ENCODE measurements around the gene KLHDC1. TPM values are rescaled to one million over a fixed set of nuclear protein-coding genes. Genes with fewer than 3 reads are reported as not detected.
"Not testable (repeated sequence)": the region's sequence is repeated elsewhere in the genome, so short reads cannot be mapped to it uniquely, and the experiment has no call there.

KLHDC1 gene
- total and polyA plus RNA-seq, 7 experiments from 2014 or later = 2.6 to 18.0 (median 9.6) TPM

GRCh38 chr14:49735669-49736068 lies 42.7 kb downstream of the KLHDC1 start:
- DNase-seq; H3K9me3 ChIP-seq (ENCODE audit: control insufficient read depth in 2 of 3, low read length in 3 of 3); H3K27me3 ChIP-seq (ENCODE audit: control insufficient read depth in 2 of 2, insufficient read depth in 2 of 2, low read length in 2 of 2); H3K27ac ChIP-seq (ENCODE audit: low read depth, low read length); CTCF ChIA-PET; H3K27ac Mint-ChIP-seq; intact Hi-C loops (cut with micrococcal nuclease); H3K4me1 ChIP-seq (ENCODE audit: control insufficient read depth in 2 of 2, insufficient read depth in 2 of 2, low read length in 2 of 2); H3K9me3 Mint-ChIP-seq; H3K4me3 ChIP-seq (ENCODE audit: low read length); H3K4me1 Mint-ChIP-seq; H3K4me3 Mint-ChIP-seq; H3K27me3 Mint-ChIP-seq; ATAC-seq: not testable (repeated sequence)
- POLR2A ChIA-PET = interaction anchor here (0.6 to 1.8 kb wide), 3 partner anchors 8 to 77 kb away, joined by 4 to 8 read pairs (median 5); partner anchors contain the start of gene KLHDC2
- peaks cover 0 to 38% (median 17%) of the 10 kb centered on the region in 5 donors for H3K36me3 Mint-ChIP-seq
- H3K36me3 ChIP-seq (ENCODE audit: control insufficient read depth in 2 of 3, insufficient read depth in 3 of 3, low read length in 3 of 3) = peaks cover 0 to 16% (median 0%) of the 10 kb centered on the region in 3 experiments

DNA sequence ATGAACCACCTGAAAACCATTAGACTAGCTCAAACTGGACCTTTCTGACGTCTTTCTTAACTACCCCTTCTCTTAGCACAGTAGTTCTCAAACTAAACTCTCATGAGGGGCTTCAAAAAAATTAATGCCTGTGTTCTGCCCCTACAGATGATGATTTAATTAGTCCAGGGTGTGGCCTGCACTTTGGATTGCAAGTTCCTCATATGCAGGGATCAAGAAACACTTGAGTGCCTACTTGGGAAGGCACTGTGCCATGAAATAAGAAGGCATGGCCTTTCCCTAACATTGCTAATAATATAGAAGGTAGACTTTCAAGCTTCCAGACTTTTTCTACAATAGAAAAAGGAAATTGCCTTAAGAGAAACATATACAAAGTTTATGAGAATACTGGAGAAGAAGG lies 52.3 kb downstream of the KLHDC1 start:
- no peak overlapping the region for H3K27ac ChIP-seq (ENCODE audit: low read depth, low read length)
- CTCF ChIA-PET = no interaction called here
- intact Hi-C loops (cut with micrococcal nuclease) = no loop called here
- peaks cover 0 to 31% (median 0%) of the 10 kb centered on the region in 3 experiments for H3K36me3 ChIP-seq (ENCODE audit: control insufficient read depth in 2 of 3, insufficient read depth in 3 of 3, low read length in 3 of 3)
- H3K4me1 Mint-ChIP-seq = peaks cover 0 to 1% (median 0%) of the 10 kb centered on the region in 7 donors
- H3K27me3 Mint-ChIP-seq = no peaks in the 10 kb centered on the region
- no peaks in the 10 kb centered on the region for H3K27me3 ChIP-seq (ENCODE audit: control insufficient read depth in 2 of 2, insufficient read depth in 2 of 2, low read length in 2 of 2)
- DNase-seq (no peak), ATAC-seq (no peak)
- no peaks in the 10 kb centered on the region for H3K9me3 Mint-ChIP-seq
- POLR2A ChIA-PET = no interaction called here
- no peaks in the 10 kb centered on the region for H3K9me3 ChIP-seq (ENCODE audit: control insufficient read depth in 2 of 3, low read length in 3 of 3)
- no peak overlapping the region for H3K4me3 Mint-ChIP-seq
- H3K4me3 ChIP-seq (ENCODE audit: low read length) = no peak overlapping the region
- H3K36me3 Mint-ChIP-seq = peaks cover 0 to 47% (median 23%) of the 10 kb centered on the region in 5 donors
- no peak overlapping the region for H3K27ac Mint-ChIP-seq
- H3K4me1 ChIP-seq (ENCODE audit: control insufficient read depth in 2 of 2, insufficient read depth in 2 of 2, low read length in 2 of 2) = no peaks in the 10 kb centered on the region

DNA sequence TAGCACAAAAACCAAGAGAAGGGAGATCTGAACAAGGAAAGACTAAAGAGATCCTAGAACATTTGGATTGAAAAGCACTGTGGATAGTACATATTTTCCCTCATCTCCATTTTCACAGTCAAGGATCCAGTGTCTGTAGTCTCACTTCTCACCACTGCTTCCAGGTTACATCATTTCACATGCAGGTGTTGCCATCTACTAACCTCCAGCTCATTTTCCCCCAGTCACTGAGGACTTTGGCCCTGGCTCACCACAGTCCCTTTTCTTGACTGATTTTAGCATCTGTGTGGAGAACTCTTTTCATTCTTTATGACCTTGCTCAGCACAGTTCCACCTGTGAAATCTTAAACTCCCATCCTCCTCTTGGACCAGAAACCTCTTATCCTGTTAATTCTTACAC lies 53.6 kb downstream of the KLHDC1 start:
- H3K9me3 ChIP-seq (ENCODE audit: control insufficient read depth in 2 of 3, low read length in 3 of 3); H3K27me3 Mint-ChIP-seq; intact Hi-C loops (cut with micrococcal nuclease); H3K9me3 Mint-ChIP-seq; CTCF ChIA-PET; POLR2A ChIA-PET; H3K4me3 ChIP-seq (ENCODE audit: low read length); H3K4me3 Mint-ChIP-seq; H3K4me1 Mint-ChIP-seq; ATAC-seq; H3K4me1 ChIP-seq (ENCODE audit: control insufficient read depth in 2 of 2, insufficient read depth in 2 of 2, low read length in 2 of 2); H3K27ac ChIP-seq (ENCODE audit: low read depth, low read length); H3K27me3 ChIP-seq (ENCODE audit: control insufficient read depth in 2 of 2, insufficient read depth in 2 of 2, low read length in 2 of 2); DNase-seq: not testable (repeated sequence)
- H3K27ac Mint-ChIP-seq = peak overlapping the region in 2 of 9 donors; percentile 4 to 48
- peaks cover 0 to 48% (median 23%) of the 10 kb centered on the region in 5 donors for H3K36me3 Mint-ChIP-seq
- H3K36me3 ChIP-seq (ENCODE audit: control insufficient read depth in 2 of 3, insufficient read depth in 3 of 3, low read length in 3 of 3) = peaks cover 0 to 30% (median 0%) of the 10 kb centered on the region in 3 experiments

DNA sequence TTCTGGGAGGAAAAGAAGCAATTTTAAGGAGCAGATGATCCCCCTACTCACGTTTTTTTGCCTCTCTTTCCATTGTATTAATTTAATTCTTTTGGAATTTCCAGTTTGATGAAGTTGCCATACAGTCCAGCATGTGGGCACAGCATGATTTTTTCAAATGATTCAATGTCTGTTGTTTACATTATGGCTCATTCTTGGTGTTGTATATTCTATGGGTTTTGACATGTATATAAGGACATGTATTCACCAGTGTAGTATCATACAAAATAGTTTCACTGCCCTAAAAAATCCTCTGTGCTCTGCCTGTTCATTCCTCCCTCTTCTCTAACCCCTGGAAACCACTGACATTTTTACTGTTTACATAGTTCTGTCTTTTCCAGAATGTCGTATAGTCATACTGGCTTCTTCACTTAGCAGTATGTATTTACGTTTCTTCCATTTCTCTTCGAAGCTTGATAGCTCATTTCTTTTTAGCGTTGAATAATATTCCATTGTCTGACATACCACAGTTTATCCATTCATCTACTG lies 61.7 kb downstream of the KLHDC1 start:
- no peak for ATAC-seq

GRCh38 chr14:49755378-49755777 lies 62.5 kb downstream of the KLHDC1 start:
- ATAC-seq = no peak
- Histone ChIP-seq H3K9me3 (ENCODE audit: control insufficient read depth in 2 of 3, low read length in 3 of 3) (peaks cover 0 to 4% (median 0%) of the 10 kb centered on the region in 3 experiments), H3K4me3 (ENCODE audit: low read length) (no peak overlapping the region), H3K36me3 (ENCODE audit: control insufficient read depth in 2 of 3, insufficient read depth in 3 of 3, low read length in 3 of 3) (no peaks in the 10 kb centered on the region), H3K4me1 (ENCODE audit: control insufficient read depth in 2 of 2, insufficient read depth in 2 of 2, low read length in 2 of 2) (no peaks in the 10 kb centered on the region), H3K27me3 (ENCODE audit: control insufficient read depth in 2 of 2, insufficient read depth in 2 of 2, low read length in 2 of 2) (no peaks in the 10 kb centered on the region), H3K27ac (ENCODE audit: low read depth, low read length) (no peak overlapping the region)
- Mint-ChIP-seq H3K9me3 (peaks cover 0 to 7% (median 4%) of the 10 kb centered on the region in 11 donors), H3K4me3 (no peak overlapping the region), H3K4me1 (peaks cover 0 to 5% (median 0%) of the 10 kb centered on the region in 7 donors), H3K27ac (no peak overlapping the region), H3K27me3 (peaks cover 0 to 22% (median 0%) of the 10 kb centered on the region in 5 donors), H3K36me3 (peaks cover 0 to 19% (median 7%) of the 10 kb centered on the region in 5 donors)
- ChIA-PET CTCF (no interaction called here), POLR2A (no interaction called here)
- intact Hi-C loops (cut with micrococcal nuclease) = no loop called here
- DNase-seq = no peak

More for the DNA sequence above, 61.7 kb downstream of the KLHDC1 start:
- Mint-ChIP-seq H3K9me3 (peaks cover 0 to 7% (median 4%) of the 10 kb centered on the region in 11 donors), H3K27ac (peak overlapping the region in 1 of 9 donors; percentile 41), H3K4me3 (no peak overlapping the region), H3K4me1 (peaks cover 0 to 2% (median 0%) of the 10 kb centered on the region in 7 donors), H3K36me3 (peaks cover 0 to 19% (median 7%) of the 10 kb centered on the region in 5 donors), H3K27me3 (peaks cover 0 to 18% (median 0%) of the 10 kb centered on the region in 5 donors)
- H3K4me3 ChIP-seq (ENCODE audit: low read length) = no peak overlapping the region
- DNase-seq = no peak
- no peak overlapping the region for H3K27ac ChIP-seq (ENCODE audit: low read depth, low read length)
- ChIA-PET POLR2A (no interaction called here), CTCF (no interaction called here)
- H3K36me3 ChIP-seq (ENCODE audit: control insufficient read depth in 2 of 3, insufficient read depth in 3 of 3, low read length in 3 of 3) = no peaks in the 10 kb centered on the region
- H3K4me1 ChIP-seq (ENCODE audit: control insufficient read depth in 2 of 2, insufficient read depth in 2 of 2, low read length in 2 of 2) = no peaks in the 10 kb centered on the region
- peaks cover 0 to 4% (median 0%) of the 10 kb centered on the region in 3 experiments for H3K9me3 ChIP-seq (ENCODE audit: control insufficient read depth in 2 of 3, low read length in 3 of 3)
- no peaks in the 10 kb centered on the region for H3K27me3 ChIP-seq (ENCODE audit: control insufficient read depth in 2 of 2, insufficient read depth in 2 of 2, low read length in 2 of 2)
- intact Hi-C loops (cut with micrococcal nuclease) = no loop called here

GRCh38 chr14:49761839-49762551 lies 69.1 kb downstream of the KLHDC1 start:
- POLR2A ChIA-PET = interaction anchor here (1.1 kb wide), 1 partner anchor 9 kb away, joined by 5 read pairs; no protein-coding TSS in a partner anchor
- H3K9me3 Mint-ChIP-seq = peaks cover 0 to 3% (median 0%) of the 10 kb centered on the region in 11 donors

More at GRCh38 chr14:49761839-49762551, 69.1 kb downstream of the KLHDC1 start:
- H3K4me1 ChIP-seq (ENCODE audit: control insufficient read depth in 2 of 2, insufficient read depth in 2 of 2, low read length in 2 of 2) = peaks cover 5% of the 10 kb centered on the region in 2 donors
- H3K4me3 ChIP-seq (ENCODE audit: low read length) = no peak overlapping the region
- no peaks in the 10 kb centered on the region for H3K27me3 ChIP-seq (ENCODE audit: control insufficient read depth in 2 of 2, insufficient read depth in 2 of 2, low read length in 2 of 2)
- ATAC-seq = no peak
- no peaks in the 10 kb centered on the region for H3K9me3 ChIP-seq (ENCODE audit: control insufficient read depth in 2 of 3, low read length in 3 of 3)
- H3K27ac ChIP-seq (ENCODE audit: low read depth, low read length) = no peak overlapping the region
- Mint-ChIP-seq H3K36me3 (peaks cover 0 to 13% (median 6%) of the 10 kb centered on the region in 5 donors), H3K27ac (no peak overlapping the region), H3K4me3 (no peak overlapping the region), H3K4me1 (peaks cover 4 to 11% (median 8%) of the 10 kb centered on the region in 7 donors), H3K27me3 (peaks cover 0 to 11% (median 0%) of the 10 kb centered on the region in 5 donors)
- intact Hi-C loops (cut with micrococcal nuclease) = loop anchor here in 1 of 2 donors (10.0 kb wide), 1 partner anchor 297 kb away; no protein-coding TSS in a partner anchor
- CTCF ChIA-PET = interaction anchor here (0.6 kb wide), 1 partner anchor 87 kb away, joined by 3 read pairs; no protein-coding TSS in a partner anchor
- H3K36me3 ChIP-seq (ENCODE audit: control insufficient read depth in 2 of 3, insufficient read depth in 3 of 3, low read length in 3 of 3) = no peaks in the 10 kb centered on the region
- DNase-seq = no peak
